Urinary bladder (tissue), 4 donors: Measurements from ENCODE around the gene CTU1. TPM values are rescaled to one million over a fixed set of nuclear protein-coding genes. Genes with fewer than 3 reads are reported as not detected.

Experiments used
- DNase-seq: peaks from one replicate; pipeline ENCODE4 v3.0.0-alpha.2; 2015; ENCODE audit errors: extremely low spot score
- H3K27ac ChIP-seq: one replicate; pipeline ENCODE4 v1.5.1; 2013; ENCODE audit warnings: low read depth, mild to moderate bottlenecking, moderate library complexity
- H3K36me3 ChIP-seq: one replicate; pipeline ENCODE4 v1.6.1; 2013; ENCODE audit warnings: mild to moderate bottlenecking, moderate library complexity; ENCODE audit not compliant: insufficient read depth
- H3K4me1 ChIP-seq: one replicate; pipeline ENCODE4 v1.6.1; 2013; ENCODE audit warnings: mild to moderate bottlenecking, moderate library complexity; ENCODE audit not compliant: insufficient read depth
- H3K4me3 ChIP-seq: one replicate; pipeline ENCODE4 v1.5.1; 2013; ENCODE audit warnings: low read depth, low read length
- WGBS: extraction: QIAGEN DNeasy Blood & Tissue Kit; methylation state at CpG from one replicate; pipeline ENCODE4 v1.1.7; 2013; 5-methylcytosine and 5-hydroxymethylcytosine counted together
- polyA plus RNA-seq: library from polyadenylated mRNA; stranded (reverse); fragments of 200-250 nt; gene quantifications from one replicate; pipeline ENCODE4 v1.2.3, GENCODE V29; 2013
- total RNA-seq: library from RNA; depleted of rRNA; stranded (reverse); fragments of >200 nt; gene quantifications from one replicate; pipeline ENCODE4 v1.2.3, GENCODE V29; 2014
- donor health status: healthy with polysubstance abuse.
- donor health status: healthy.

Gene CTU1
- total and polyA plus RNA-seq, 2 donors = 2.8 to 4.9 TPM

GRCh38 chr19:51093101-51093500, 15.1 kb downstream of the CTU1 start:
- H3K36me3 ChIP-seq = no peaks in the 10 kb centered on the region
- H3K4me3 ChIP-seq = no peak overlapping the region
- H3K4me1 ChIP-seq = no peaks in the 10 kb centered on the region
- H3K27ac ChIP-seq = no peak overlapping the region
- no peak for DNase-seq
- 67% methylated on average over 8 of the region's 8 CpGs for WGBS

DNA sequence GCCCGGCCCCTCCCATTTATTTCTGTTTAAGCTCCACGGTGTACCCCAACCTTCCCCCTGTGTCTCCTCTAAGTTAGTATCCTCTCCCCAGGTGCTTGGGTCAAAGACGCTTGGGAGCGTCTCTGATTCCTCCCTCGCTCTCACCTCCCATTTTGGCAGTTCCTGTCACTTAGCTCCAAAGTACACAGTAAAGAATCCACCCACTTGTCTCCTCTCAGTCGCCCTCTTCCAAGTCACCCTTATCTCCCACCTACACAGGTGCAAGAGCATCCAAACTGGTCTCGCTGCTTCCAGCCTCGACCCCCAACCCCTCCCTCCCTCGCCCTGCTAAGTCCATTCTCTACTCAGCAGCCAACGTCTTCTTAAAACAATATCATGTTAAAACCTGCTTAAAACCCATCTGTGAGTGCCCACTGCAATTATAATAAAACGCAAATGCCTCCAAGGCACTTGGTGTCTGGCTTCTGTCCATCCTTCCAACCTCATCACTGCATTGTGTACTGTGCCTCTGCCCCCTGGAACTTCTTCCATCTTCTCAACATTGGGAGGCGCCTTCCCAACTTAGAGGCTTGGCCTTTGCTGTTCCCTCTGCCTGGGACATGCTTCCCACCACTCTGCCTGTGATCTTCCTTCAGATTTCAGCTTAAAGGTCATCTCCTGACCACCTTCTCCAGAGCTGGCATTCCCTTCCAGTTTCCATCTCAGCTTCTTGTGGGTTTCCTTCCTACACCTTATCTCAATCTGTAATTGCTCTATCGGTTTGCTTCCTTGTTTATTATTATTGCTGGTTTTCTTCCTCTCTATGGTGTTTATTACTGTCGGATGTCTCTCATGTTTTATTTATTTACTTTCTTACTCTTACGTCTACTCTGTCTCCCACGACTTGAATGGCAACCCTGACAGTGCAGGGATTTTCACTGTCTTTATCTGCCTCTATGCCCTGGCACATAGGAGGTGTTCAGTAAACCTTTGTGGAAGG, 16.0 kb downstream of the CTU1 start:
- DNase-seq = no peak
- H3K36me3 ChIP-seq = no peaks in the 10 kb centered on the region
- no peaks in the 10 kb centered on the region for H3K4me1 ChIP-seq
- no peak overlapping the region for H3K4me3 ChIP-seq
- whole genome bisulfite sequencing = 62% methylated on average over 16 of the region's 16 CpGs
- H3K27ac ChIP-seq = no peak overlapping the region

GRCh38 chr19:51091126-51091525, 17.1 kb downstream of the CTU1 start:
- no peak for DNase-seq
- WGBS = 75% methylated on average over 10 of the region's 10 CpGs
- Histone ChIP-seq H3K27ac (no peak overlapping the region), H3K4me1 (no peaks in the 10 kb centered on the region), H3K4me3 (no peak overlapping the region), H3K36me3 (no peaks in the 10 kb centered on the region)

GRCh38 chr19:51090471-51090870, 17.7 kb downstream of the CTU1 start:
- WGBS = 59% methylated on average over 8 of the region's 8 CpGs
- H3K4me3 ChIP-seq = no peak overlapping the region
- H3K27ac ChIP-seq = no peak overlapping the region
- H3K4me1 ChIP-seq = no peaks in the 10 kb centered on the region
- no peaks in the 10 kb centered on the region for H3K36me3 ChIP-seq
- no peak for DNase-seq

DNA sequence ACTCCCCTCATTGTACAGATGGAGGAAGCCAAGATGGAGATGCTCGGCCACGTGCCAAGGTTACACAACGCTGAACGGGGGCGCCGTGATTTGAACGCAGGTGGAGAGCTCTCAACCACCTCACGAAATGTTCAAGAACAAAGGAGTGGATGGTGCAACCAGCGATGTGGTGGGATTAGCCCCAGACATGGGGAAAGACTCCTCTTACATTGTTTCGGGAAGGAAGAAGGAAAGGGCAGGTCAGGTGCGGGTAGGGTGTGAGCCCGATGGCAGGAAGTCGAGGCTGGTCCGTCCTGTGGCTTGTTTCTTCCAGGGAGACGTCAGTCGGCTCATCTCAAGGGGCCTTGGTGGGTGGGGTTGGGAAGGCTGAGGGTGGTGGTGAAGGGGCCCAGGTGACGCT, 18.4 kb downstream of the CTU1 start:
- 84% methylated on average over 17 of the region's 17 CpGs for WGBS
- DNase-seq = no peak
- H3K36me3 ChIP-seq = no peaks in the 10 kb centered on the region

DNA sequence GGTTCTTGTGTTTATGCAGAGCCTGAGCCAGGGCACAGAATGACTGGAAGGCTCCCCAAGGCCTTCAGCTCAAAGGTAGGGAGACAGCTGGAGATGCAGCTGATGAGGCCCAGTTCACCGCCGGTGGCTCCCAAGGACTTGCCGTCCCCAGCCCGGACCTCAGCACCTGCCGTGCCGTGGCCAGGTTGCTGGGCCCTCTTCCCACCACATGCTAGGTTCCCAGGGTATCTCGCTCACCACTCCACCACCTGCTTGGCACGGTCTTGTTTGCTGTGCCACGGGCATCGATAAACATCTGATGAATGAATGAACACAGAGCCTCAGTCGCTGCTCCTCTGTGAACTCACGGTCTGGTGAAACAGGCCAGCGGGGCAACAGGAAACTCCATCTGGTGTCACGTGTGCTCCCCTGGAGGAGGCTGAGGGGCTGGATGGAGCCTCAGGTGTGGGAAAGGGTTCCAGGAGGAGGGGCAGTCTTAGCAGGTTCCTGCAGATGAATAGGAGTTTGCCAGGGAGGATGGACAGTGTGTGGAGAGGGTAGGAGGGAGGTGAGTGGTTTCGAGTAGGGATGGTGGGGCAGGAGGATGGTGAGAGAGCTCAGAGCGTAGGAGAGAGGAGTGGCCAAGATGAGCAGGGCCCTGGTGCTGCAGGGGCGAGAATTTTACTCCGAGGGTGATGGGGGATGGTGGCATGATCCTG, 21.9 kb downstream of the CTU1 start:
- H3K27ac ChIP-seq = no peak overlapping the region
- H3K4me1 ChIP-seq = no peaks in the 10 kb centered on the region
- WGBS = 79% methylated on average over 18 of the region's 18 CpGs
- DNase-seq = no peak
- H3K4me3 ChIP-seq = no peak overlapping the region
- H3K36me3 ChIP-seq = no peaks in the 10 kb centered on the region

More for the DNA sequence above, 18.4 kb downstream of the CTU1 start:
- Histone ChIP-seq H3K4me1 (no peaks in the 10 kb centered on the region), H3K27ac (no peak overlapping the region), H3K4me3 (no peak overlapping the region)

DNA sequence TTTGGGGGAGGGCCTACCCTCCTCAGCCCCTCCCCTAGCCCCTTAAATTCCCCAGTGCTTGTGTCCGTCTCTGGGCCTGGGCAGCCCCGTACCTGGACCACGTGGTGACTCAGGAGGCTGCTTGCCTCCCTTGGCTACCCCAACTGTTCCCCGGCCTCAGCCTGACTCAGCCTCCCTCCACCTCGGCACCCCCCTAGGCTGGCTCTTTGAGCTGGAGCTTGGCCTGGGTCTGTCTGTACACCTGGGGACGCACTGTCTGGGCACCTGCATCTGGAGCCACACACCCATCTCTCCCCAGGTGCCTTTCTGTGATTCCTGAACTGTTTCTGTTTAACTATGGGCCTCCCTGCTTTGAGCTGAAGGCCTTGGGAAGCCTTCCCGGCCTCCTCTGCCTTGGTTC, 23.7 kb downstream of the CTU1 start:
- DNase-seq = no peak
- no peaks in the 10 kb centered on the region for H3K4me1 ChIP-seq
- no peak overlapping the region for H3K27ac ChIP-seq
- H3K36me3 ChIP-seq = no peaks in the 10 kb centered on the region
- H3K4me3 ChIP-seq = no peak overlapping the region
- 72% methylated on average over 7 of the region's 7 CpGs for WGBS

GRCh38 chr19:51083783-51084182, 24.4 kb downstream of the CTU1 start:
- Histone ChIP-seq H3K4me3 (no peak overlapping the region), H3K4me1 (no peaks in the 10 kb centered on the region)

DNA sequence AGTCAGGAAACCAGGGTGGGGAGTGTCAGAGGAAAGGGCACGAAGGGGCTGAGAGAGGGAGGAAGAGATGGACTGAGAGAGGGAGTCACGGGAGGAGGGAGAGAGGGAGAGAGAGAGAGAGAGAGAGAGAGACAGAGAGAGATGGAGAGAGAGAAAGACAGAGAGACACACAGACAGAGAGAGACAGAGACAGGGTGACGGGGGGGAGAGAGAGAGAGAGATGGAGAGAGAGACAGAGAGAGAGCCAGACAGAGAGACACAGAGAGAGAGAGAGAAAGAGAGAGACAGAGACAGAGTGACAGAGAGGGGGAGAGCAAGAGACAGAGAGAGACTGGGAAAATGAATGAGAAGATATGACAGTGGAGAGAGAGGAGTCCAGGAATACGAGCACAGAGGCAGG, 25.0 kb downstream of the CTU1 start:
- WGBS = 30% methylated on average over 4 of the region's 4 CpGs
- Histone ChIP-seq H3K4me1 (no peaks in the 10 kb centered on the region), H3K27ac (no peak overlapping the region), H3K36me3 (no peaks in the 10 kb centered on the region), H3K4me3 (no peak overlapping the region)
- DNase-seq = no peak

More at GRCh38 chr19:51083783-51084182, 24.4 kb downstream of the CTU1 start:
- no peak overlapping the region for H3K27ac ChIP-seq
- WGBS = 75% methylated on average over 14 of the region's 14 CpGs
- DNase-seq = no peak
- H3K36me3 ChIP-seq = no peaks in the 10 kb centered on the region

GRCh38 chr19:51082611-51083010, 25.6 kb downstream of the CTU1 start, which contains the start of gene KLK14:
Gene KLK14, minus strand, starts transcription at chr19:51082887. Its CDS starts 273 bp downstream, at chr19:51082614.
- H3K36me3 ChIP-seq = no peaks in the 10 kb centered on the region
- no peak for DNase-seq
- H3K4me3 ChIP-seq = no peak within 1 kb of the TSS
- H3K4me1 ChIP-seq = no peaks in the 10 kb centered on the region
- H3K27ac ChIP-seq = no peak within 1 kb of the TSS
- 22% methylated on average over 7 of the region's 7 CpGs for WGBS

DNA sequence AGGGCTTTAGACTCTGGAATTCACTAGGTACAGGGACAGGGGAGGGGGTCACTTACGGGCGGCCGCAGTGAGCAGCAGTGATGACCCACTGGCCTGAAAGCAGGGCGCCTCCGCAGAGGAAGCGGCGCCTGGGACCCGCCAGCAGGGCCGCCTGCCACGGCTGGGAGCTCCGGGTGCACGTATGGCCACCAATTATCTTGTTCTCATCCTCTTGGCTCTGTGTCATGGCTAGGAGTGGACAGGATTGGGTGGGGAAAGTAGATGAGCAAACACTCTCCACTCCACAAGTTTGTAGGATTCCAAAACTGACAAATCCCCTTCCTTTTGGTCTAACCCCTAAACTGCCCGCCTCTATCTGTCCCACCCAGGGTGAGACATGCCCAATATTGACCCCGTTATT, 26.7 kb downstream of the CTU1 start:
- no peaks in the 10 kb centered on the region for H3K36me3 ChIP-seq
- no peak overlapping the region for H3K27ac ChIP-seq
- no peak for DNase-seq
- H3K4me3 ChIP-seq = no peak overlapping the region
- 85% methylated on average over 14 of the region's 14 CpGs for WGBS
- H3K4me1 ChIP-seq = no peaks in the 10 kb centered on the region

- Histone ChIP-seq H3K36me3 (no peaks in the 10 kb centered on the region), H3K27ac (no peak overlapping the region), H3K4me3 (no peak overlapping the region), H3K4me1 (no peaks in the 10 kb centered on the region)
- DNase-seq = no peak
- 75% methylated on average over 27 of the region's 27 CpGs for WGBS
These were observed 28.6 kb downstream of the CTU1 start for GRCh38 chr19:51079481-51080110.

DNA sequence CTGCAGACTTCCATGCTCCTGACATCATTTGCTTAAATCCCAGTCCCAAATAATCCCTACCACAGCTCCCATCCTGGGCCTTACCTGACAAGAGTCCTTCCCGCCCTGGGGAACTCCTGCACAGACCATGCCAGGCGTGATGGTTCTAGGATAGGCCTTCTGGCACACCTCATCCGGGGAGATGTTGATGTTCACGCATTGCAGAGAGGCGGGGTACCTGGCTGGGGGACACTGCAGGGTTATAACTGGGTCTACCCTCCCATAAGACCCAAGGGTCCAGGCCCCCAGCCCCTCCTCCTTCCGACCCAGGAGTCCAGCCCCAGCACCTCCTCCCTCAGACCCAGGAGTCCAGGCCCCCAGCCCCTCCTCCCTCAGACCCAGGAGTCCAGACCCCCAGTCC, 29.5 kb downstream of the CTU1 start:
- Histone ChIP-seq H3K36me3 (no peaks in the 10 kb centered on the region), H3K27ac (no peak overlapping the region), H3K4me3 (no peak overlapping the region), H3K4me1 (no peaks in the 10 kb centered on the region)
- DNase-seq = no peak
- WGBS = 88% methylated on average over 6 of the region's 6 CpGs
